GM19438 (cell line): ENCODE data around the gene TSHZ1.

Source experiments
- ATAC-seq: cut with Tn5 transposase; IDR thresholded peaks from one replicate; pipeline ENCODE4 v1.9.1; 2021; ENCODE audit warnings: low read depth; ENCODE audit not compliant: unreplicated experiment

TSHZ1 gene

DNA sequence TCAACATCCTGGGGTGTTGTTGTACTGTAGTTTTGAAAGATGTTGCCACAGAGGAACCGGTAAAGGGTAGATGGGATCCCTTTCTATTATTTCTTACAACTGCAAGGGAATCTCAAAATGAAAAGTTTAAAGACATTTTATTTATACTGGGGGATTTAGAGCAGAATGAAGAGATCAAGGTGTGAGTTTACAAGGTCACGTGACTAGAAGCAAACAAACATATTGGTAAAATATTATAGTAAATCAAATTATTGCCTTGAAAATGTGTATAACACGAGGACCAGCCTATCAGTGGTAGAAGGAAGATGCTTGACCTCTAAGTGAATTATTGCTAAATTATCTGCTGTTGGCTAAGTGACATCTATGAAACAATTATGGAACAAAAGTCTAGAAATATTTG, 119.7 kb downstream of the TSHZ1 start:
- ATAC-seq: no peak

DNA sequence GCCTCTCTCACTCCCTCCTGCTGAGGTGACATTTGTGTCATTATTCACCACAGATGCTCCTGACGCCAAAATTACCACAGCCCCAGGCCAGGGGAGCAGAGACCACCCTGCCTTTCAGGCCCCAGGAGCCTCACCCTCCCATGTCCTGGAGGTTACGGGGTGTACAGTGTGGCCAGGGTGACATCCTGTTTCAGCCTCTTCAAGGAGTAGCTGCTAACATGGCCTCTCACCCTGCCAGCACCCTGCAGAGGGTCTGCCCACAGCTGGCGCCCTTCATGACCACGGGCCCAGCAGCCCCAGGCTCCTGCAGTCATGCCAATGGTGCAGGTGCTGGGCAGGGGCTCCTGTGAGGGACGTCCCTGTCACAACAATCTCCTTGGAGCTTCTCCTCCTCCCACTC, 124.3 kb downstream of the TSHZ1 start:
- no peak for ATAC-seq

- no peak for ATAC-seq
These were observed 124.9 kb downstream of the TSHZ1 start for GRCh38 chr18:75335511-75335910.

- no peak for ATAC-seq
These were observed 126.2 kb downstream of the TSHZ1 start for GRCh38 chr18:75336767-75337166.

- ATAC-seq: no peak
These were observed 126.8 kb downstream of the TSHZ1 start for GRCh38 chr18:75337348-75337747.

DNA sequence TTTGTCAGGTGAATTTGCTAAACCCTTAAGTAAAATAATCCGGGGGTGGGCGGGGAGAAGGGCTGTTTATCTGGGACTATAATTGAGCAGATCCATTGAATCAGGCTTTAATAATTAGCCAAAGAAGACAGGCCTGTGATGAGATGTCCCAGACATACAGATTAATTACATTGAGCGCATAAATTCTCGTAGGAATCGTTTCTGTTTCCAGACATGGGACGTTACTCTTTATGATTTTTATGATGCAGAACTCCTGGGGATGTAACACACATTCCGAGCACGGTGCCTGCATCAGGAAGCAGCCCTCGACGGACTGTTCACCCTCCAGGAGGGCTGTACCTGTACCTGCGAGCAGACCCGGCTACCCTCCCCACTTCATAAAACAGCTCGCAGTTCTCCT, 128.0 kb downstream of the TSHZ1 start:
- no peak for ATAC-seq
